HEK293T (cell line): ENCODE results near the gene KCTD11.

Source experiments
- ARNT ChIP-seq: fragments of 450-650 bp; IDR thresholded peaks from 2 replicates; pipeline ENCODE4 v1.6.1; 2017; ENCODE audit warnings: mild to moderate bottlenecking
- BHLHE40 ChIP-seq: fragments of 450-650 bp; IDR thresholded peaks from 2 replicates; pipeline ENCODE4 v1.6.1; 2016; ENCODE audit warnings: mild to moderate bottlenecking, moderate library complexity, borderline replicate concordance
- ELF4 ChIP-seq: fragments of 450-650 bp; IDR thresholded peaks from 2 replicates; pipeline ENCODE4 v1.6.1; 2017; ENCODE audit warnings: antibody characterized with exemption
- FOXA1 ChIP-seq: fragments of 450-650 bp; IDR thresholded peaks from 2 replicates; pipeline ENCODE4 v1.6.1; 2016; ENCODE audit warnings: mild to moderate bottlenecking
- FOXK2 ChIP-seq: fragments of 450-650 bp; IDR thresholded peaks from 2 replicates; pipeline ENCODE4 v1.6.1; 2016; ENCODE audit warnings: mild to moderate bottlenecking
- FOXM1 ChIP-seq: fragments of 450-650 bp; IDR thresholded peaks from 2 replicates; pipeline ENCODE4 v1.6.1; 2017; ENCODE audit warnings: mild to moderate bottlenecking, borderline replicate concordance
- HDGF ChIP-seq: fragments of 450-650 bp; IDR thresholded peaks from 2 replicates; pipeline ENCODE4 v1.6.1; 2017; ENCODE audit warnings: antibody characterized with exemption, borderline replicate concordance
- L3MBTL2 ChIP-seq: fragments of 450-650 bp; conservative IDR thresholded peaks from 2 replicates; pipeline ENCODE4 v1.6.1; 2016; ENCODE audit warnings: mild to moderate bottlenecking
- LEF1 ChIP-seq: fragments of 450-650 bp; IDR thresholded peaks from 2 replicates; pipeline ENCODE4 v1.6.1; 2017; ENCODE audit warnings: mild to moderate bottlenecking, borderline replicate concordance
- NFRKB ChIP-seq: fragments of 450-650 bp; IDR thresholded peaks from 2 replicates; pipeline ENCODE4 v1.6.1; 2016; ENCODE audit warnings: mild to moderate bottlenecking, moderate library complexity
- SP1 ChIP-seq: fragments of 450-650 bp; IDR thresholded peaks from 2 replicates; pipeline ENCODE4 v1.6.1; 2017
- TARDBP ChIP-seq: fragments of 450-650 bp; IDR thresholded peaks from 2 replicates; pipeline ENCODE4 v1.6.1; 2016
- ZNF384 ChIP-seq: fragments of 450-650 bp; IDR thresholded peaks from 2 replicates; pipeline ENCODE4 v1.6.1; 2016

DNA sequence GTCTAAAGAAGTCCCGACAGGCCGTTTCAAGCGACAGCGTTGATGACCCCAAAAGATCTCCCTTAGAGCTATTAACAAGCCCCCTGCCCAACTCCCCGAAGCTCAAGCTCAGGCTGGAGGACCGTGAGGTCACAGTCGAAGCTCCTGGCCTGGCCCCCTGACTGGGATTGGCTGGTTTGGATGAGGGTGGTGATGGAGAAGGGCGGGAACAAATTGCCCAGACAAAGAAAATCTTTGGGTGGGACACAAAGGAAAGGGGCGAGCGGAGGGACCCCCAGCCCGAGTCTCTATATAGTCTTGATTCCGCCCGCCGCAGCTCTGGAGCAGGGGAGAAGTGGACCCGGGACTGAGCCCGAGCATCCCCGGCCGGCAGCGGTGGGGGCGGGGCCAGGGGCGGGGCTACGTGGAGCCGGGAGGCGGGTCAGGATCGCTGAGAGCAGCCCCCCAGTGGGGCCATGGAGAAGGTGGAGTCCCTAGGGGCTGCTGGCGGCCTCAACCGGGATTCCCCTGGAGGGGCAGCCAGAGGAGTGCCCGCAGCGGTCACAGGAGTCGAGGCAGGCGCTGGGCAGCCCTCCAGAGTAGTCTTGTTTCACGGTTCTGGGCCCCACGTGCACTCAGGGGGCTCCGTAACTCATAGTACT is 21.8 kb upstream of the KCTD11 start:
- TF ChIP-seq SP1 (no peak), BHLHE40 (no peak), ELF4 (no peak), L3MBTL2 (peak; percentile 68), HDGF (no peak), LEF1 (no peak), FOXM1 (no peak), NFRKB (no peak), ARNT (no peak), FOXK2 (no peak), FOXA1 (no peak), ZNF384 (no peak), TARDBP (no peak)
